Measurements from ENCODE around the gene MYH7B.

MYH7B gene

DNA sequence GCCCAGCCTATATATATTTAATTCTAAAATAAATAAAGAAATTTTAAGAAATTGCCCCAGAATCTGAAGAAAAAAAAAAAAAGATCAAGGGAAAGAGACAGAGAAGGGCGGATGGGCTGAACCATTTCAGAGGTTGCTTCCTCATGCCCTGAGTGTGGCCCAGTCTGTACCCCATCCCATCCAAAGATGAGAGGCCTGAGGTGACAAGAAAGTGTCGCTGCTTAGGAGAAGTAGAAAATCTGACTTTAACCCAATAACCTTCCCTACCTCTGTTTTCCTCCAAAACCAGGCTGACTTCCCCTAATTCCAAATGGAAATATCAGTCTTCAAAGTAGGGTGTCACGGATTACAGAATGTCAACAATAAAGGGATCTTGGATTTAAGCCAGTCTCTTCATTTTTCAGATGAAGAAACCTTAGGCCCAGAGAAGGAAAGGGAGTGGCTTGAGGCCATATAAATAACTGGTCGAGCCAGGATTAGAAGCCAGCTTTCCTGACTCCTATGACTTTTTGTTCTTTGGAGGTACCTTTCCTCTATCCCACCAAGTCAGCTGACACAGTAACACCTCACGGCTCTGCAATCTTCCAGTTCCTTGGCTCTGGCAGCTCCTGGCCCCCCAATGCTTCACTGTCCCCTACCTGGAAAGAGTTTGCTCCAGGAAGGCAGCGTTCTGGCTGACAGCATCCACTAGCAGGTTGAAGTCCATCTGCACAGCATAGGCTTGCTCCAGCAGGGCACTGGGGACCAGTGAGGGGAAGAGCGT, 10.2 kb upstream of the MYH7B start:
- no peak for DNase-seq (ENCODE audit: low read depth)

DNA sequence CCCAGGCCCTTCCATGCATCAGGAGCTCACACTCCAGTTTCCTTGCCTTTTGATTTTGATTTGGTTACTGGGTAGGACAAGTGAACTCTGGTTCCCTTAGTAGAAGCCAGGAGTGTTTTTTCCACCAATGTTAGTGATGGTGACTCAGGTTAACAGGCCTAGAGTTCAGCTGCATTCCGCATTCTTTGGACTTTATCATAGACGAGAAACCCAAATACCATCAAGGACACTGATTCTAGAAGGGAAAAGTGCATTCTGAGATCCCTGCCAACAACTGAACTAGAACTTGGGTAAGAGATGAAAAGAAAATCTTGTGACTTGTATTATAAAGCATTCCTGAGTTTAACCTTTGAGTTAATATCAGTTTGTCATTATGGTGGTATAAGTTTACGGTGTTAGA, 9.0 kb upstream of the MYH7B start:
- DNase-seq (ENCODE audit: low read depth) = no peak

DNA sequence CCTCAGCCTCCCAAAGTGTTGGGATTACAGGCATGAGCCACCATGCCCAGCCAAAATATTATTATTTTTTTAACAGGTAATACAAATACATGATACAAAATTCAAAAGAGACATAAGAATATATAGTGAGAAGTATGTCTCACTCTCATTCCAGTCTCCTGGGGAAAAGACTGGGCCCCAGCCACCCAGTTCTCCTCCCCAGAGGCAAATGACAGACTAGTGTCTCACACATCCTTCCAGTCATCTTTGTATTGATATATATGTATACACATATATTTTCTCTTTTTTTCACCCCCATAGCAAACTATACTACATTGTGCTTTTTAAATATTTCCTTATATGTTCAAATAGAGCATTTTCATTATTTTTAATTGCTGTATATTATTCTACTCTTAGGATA, 8.3 kb upstream of the MYH7B start:
- DNase-seq (ENCODE audit: low read depth) = no peak

DNA sequence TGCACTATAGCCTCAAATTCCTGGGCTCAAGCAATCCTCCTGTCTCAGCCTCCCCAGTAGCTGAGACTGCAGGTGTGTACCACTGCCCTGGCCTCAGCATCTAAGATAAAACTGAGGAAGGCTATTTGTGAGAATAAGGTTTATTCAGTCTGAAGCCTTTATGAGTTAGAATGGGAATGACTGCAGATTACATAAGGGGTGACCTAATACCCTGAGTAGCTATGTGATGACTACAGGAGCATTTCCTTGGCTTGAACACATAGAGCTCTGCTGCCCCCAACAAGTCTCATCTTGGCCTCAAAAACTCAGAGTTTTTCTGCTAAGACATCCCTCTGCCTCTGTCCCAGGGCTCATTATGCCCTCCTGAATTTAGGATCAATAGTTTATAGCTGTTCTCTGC, 7.6 kb upstream of the MYH7B start:
- no peak for DNase-seq (ENCODE audit: low read depth)

DNA sequence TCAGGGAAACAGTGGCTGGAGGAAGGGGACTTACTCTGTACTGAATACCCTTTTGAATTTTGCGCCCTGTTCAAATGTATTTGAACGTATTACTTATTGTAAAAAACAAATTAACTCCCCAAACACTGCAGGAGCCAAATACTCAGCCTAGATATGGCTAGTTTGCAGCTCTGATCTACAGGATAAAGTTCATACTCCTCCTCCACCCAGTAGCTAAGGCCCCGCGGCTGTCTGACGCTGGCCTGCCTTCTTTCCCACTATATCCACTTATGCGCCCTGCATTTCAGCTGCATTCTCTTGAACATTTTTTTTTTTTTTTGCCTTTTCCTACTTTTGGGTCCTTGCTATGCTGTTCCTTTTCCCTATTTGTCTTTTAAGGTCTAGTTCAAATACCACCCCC, 6.5 kb upstream of the MYH7B start:
- DNase-seq (ENCODE audit: low read depth) = no peak

DNA sequence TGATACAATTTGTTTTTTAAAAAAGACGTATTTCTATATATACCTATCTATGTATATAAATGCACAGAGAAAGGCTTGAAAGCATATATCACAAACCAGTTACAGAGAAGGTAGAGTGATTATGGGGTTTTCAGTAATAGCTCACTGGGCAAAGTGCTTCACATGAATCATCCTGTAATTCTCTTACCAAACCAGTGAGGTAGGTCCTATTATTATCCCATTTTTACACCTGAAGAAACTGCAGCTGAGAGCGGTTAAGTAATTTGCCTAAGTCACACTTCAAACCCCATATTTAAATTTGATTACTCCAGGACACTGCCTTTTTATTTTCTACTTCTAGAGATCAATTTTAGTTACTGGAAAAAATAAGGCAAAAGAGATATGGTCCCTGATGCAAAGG, 4.4 kb upstream of the MYH7B start:
- DNase-seq (ENCODE audit: low read depth) = no peak

DNA sequence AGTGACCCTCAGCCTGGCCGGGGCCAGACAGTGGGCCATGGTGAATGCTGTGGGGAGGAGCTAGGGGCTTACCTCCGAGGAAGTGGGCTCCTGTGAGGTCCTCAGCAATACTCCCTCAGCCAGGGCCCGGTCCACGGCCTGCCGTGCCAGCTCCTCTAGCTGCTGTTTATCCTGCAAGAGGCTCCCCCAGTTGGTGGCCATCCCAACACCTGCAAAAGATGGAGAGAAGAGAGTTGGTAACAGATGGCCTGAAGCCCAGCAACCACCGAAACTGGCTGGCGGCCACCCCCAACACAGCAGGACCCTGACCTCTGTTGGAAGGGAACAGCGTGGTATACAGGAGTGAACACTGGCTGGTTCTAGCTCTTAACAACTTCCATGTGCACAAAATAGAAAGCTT, 4.0 kb upstream of the MYH7B start:
- no peak for DNase-seq (ENCODE audit: low read depth)

DNA sequence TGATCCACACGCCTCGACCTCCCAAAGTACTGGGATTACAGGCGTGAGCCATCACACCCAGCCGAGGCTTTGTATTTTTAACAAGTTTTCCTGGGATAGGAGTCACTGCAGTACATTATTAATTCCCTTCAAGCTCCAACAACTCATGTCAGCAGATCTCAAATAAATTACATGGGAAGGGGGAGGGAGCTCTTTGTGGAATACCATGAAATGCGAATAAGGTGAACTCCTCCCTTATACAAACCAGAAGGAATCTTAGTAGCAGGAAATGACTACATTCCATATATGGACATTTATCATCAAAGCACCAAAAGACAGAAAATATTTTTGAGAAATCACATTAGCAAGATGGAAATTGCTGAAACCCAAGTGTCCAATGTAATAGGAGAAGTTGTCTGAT, 3.0 kb upstream of the MYH7B start:
- no peak for DNase-seq (ENCODE audit: low read depth)

DNA sequence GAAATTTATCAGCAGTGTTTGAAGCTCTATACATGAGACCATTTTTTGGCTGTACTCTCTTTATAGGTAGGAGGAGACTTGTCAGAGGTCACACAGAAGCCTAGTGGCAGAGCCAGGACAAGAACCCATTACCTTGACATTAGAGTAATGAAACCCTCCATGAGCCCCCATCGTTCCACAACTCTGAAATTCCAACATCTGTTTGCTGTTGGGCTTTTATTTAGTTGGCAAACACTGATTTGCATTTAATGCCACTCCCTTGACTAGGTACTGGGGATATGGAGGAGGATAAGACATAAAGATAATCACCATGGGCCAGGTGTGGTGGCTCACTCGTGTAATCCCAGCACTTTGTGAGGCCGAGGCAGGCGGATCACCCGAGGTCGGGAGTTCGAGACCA, 1.7 kb upstream of the MYH7B start:
- no peak for DNase-seq (ENCODE audit: low read depth)

DNA sequence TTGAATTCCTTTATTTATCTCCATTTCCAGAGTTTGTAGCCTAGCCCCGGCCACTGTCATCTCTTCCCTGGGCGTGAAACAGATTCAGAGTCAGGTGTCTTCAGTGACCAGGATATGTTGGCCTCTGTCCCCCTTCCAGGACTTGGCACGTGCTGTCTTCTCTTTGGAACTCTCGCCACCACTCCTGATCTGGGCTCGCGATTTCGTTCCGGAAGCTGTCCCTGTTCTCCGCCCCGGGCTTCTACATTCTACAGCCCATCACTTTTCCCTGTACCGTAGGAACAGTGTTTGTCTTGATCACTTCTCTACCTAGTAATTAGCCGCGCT, 801 bp upstream of the MYH7B start:
- no peak for DNase-seq (ENCODE audit: low read depth)

DNA sequence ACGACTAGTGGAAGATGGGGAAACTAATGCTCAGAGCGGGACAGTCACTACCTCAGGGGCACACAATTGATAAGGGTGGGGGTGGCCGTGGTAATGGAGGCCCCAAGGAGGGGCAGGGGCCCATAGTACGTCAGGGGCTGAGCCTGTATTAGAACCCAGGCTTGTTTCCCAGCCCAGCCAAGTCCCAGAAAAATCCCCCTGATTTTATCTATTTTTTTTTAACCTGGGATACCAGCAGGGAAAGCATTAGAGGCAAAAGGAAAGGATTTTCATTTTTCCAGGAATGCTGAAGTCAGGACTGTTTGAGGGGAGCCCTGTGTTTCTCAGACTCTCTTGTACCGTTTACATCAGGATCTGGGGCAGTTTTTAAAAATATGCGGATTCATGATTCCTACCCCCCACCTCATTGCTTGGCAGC, 382 bp downstream of the MYH7B start:
- no peak for DNase-seq (ENCODE audit: low read depth)

DNA sequence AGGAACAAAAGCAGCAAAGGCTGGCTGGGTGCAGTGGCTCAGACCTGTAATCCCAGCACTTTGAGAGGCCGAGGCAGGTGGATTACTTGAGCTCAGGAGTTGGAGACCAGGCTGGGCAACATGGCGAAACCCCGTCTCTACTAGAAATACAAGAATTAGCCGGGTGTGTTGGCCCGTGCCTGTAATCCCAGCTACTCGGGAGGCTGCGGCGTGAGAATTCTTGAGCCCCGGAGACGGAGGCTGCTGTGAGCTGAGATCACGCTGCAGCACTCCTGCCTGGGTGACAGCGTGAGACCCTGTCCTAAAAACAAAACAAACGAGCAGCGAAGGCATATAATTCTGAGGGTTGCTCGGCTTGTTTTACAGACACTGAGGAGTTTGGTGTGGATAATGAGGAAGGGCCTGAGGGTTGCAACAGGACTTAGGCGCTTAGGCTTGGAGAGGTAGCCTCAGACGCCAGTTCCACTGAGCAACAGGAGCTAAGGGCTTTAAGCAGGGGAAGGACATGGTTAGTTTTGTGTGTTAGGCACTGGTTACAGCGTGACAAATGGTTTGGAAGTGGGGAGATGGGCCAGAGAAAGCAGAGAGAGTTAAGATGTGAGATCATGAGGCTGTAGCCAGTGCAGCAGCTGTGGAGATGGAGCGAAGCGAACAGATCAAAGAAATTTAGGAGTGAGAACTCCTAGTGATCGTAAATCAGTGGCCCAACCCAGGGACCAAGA, 1.2 kb downstream of the MYH7B start:
- DNase-seq (ENCODE audit: low read depth) = no peak

DNA sequence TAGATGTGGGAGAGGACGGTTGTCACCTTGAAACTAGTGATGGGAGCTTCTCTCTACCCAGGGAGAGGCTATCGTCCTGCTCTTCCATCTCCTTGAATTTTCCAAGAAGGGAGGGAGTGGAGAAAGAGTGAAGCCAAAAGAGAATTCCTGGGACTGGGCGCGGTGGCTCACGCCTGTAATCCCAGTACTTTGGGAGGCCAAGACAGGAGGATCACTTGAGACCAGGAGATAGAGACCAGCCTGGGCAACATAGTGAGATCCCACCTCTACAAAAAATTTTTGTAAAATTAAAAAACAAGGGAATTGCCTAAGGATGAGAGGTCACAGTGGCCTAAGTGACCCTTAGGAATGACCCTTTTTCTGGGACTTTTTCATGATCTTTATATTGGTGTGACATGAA, 8.8 kb downstream of the MYH7B start:
- DNase-seq (ENCODE audit: low read depth) = no peak

DNA sequence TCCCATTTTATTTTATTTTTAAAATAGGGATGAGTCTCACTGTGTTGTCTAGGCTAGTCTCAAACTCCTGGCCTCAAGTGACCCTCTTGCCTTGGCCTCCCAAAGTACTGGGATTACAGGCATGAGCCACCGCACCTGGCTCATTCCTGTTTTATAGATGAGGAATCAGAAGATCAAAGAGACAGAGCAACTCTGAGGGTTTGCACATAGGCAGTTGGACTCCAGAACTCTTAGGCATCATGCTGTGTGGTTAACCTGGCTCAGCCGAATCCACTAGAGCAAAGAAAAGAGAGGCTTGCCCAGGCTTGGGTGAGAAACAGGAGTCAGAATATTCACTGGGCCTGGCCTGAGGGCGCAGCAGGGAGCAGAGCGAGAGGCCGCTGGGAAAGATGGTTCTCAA, 9.4 kb downstream of the MYH7B start:
- no peak for DNase-seq (ENCODE audit: low read depth)

DNA sequence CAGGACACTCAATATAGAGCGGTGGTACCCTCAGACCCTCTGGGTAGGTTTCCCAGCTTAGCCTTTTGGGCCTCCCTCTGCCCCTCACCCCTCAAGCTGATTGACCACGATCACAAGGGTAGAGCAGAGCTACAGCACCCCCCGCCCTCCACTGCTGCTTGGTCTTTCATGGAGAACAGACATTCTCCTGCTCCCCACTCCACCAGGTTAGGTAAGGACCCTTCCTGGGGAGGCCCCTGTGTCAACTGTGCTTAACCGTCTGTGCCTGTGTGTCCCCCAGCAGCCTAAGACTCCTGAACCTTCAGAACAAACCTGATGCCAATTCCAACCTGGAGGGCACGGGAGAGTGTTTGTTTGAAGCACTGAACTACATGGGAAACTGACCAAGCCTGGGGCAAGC, 11.8 kb downstream of the MYH7B start:
- DNase-seq (ENCODE audit: low read depth) = no peak

DNA sequence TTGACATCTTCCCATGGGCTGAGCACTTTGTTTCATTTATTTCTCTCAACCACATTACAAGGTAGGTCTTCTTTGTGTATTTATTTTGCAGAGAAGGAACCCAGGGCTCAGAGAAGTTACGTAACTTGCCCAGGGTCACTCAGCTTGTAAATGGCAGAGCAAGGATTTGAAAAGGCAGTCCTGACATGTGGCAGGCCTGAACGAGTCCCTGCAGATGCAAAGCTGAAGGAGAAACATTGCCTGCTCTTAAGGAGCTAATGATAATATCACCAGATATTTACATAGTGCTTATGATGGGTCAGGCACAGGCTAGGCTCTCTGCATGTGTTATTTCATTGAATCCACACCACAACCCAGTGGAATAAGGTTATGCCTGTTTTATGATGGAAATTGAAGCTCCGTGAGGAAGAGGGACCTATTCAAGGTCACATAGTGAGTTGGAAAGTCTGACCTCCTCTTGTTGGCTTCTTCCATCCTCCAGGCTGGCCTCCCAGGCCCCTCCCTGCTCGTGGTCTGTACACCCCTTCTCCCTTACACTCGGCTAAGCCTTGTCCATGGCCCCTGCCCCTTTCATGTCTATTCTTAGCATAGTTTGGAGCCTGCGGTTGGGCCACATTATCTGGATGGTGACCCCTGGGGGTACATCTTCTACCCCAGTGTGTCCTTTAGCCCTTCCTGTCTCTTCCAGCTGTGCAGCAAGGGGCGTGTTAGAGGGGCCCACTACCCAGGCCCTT, 12.5 kb downstream of the MYH7B start:
- no peak for DNase-seq (ENCODE audit: low read depth)

DNA sequence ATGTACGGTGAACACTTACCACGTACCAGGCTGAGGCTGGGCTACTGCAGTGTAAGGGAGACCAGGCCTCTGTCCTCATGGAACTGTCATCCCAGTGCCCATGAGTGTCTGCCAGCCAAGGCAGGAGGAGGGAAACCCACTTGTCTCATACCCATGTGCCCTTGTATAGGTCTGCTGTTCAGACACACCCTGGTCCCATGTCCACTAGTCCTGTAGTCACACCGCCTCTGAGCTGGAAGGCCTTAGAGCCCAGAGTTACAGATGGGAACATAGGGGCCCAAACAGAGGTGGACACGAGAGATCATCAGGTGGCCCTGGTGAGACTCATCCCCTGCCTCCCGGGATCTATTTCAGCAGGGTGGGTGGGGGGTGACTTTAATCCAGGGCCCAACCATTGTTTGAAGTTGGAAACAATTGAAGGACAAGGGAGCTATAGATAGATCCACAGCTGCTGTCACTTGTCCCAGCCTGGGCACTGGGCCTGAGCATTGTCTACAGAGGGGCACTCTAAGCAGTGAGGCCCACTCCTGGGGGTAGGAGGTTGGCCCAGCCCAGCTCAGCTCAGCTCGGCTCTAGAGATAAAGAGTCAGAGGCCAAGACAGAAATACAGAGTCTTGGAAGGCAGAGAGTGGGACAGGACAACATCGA, 14.6 kb downstream of the MYH7B start:
- DNase-seq (ENCODE audit: low read depth) = no peak

DNA sequence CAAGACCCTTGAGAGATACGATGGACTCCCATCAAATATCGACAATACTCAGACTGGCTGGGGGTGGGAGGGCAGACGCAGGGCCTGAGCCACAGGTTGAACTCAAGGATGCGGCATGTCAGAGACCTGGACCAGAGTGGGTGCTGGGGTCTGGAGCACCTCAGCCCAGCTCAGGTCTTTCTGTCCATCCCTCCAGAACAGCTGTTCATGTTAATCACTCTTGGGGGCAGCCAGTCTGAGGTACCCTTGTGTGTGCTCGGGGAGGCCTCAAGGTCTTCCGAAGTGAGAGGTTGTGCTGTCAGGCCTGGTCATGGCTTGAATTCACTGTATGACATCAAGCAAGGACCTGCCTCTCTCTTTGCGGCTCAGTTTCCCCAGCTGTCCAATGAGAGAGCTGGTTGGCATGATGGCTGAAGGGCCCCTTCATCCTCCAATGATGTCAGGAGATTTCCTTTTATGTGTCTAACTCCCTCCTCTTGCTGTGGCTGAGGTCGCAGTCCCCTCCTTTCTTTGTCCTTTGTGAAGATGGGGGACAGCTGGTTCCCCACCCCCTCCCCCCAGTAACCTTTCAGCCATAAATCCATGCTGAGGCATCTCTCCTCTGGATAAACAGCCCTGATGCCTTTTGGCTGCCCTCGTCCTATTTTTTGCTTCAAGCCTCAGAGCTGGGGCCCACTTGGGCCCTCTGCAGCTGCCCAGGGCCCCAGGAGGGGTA, 15.3 kb downstream of the MYH7B start:
- DNase-seq (ENCODE audit: low read depth) = no peak

DNA sequence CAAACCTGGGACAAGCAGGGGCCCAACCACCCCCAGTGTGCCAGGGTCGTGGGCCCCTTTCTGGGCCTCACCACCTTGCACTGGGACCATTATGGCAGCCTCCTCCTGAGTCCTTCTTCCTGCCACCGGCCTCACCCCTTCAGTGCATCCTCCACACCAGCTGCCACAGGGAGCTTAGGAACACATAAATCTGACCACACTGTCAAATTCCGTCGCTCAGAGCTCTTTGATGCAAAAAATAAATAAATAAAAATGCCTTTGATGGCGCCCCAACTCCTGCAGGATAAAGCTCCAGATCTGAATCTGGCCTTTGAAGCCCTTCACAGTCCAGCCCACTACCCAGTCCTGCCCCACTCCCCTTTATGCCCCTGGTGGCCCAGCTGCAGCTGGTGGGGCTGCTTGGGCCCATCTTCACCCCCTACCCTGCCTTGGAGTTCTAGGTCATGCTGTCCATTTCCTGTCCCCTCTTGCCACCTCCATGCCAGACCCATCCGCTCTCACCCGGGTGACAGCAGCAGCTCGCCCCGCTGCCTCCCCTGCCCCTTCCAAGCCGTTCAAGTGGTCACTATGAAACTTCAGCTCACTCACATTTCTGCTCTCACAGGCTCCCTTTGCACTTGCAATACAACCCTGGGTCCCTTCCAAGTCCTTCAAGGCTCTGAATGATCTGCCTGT, 16.0 kb downstream of the MYH7B start:
- DNase-seq (ENCODE audit: low read depth) = no peak

DNA sequence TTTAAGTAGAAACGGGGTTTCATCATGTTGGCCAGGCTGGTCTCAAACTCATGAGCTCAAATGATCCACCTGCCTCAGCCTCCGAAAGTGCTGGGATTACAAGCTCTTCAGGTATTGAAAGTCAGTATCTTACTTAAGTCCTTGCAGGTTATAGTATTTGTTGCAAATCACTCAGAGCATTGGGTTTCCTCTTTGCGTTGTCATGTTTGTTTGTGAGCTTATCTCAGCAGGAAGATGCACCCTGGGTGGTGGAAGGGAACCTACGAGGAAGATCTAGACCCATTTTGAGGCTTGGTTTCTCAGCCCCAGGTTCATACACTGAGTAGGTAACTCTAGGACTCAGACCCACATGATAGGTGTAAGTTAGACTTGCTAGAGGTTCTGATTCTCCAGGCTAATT, 18.6 kb downstream of the MYH7B start:
- no peak for DNase-seq (ENCODE audit: low read depth)

DNA sequence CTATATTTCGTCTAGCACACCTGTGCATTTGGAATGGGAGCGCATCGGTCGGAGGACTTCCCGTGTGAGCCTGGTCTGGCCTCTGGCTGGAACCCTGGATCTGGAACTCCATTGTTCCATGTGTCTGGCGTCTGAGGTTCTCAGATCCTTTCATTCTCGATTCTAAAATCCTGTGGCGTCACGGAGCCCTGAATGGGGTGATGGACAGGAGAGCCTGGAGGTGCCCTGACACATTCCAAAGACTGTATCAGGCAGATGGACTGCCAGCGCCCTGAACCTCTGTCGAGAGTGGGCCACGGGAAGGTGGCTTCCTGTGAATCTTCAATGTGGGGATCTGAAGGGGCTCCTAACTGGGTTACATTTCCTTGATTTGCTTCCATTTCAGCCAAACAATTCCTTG, 20.6 kb downstream of the MYH7B start:
- no peak for DNase-seq (ENCODE audit: low read depth)

Measured in activated T-helper 9 cell treated with anti-CD3 and anti-CD28 coated beads, Interleukin-2, amount 50 U/mL, for 16 hours (primary cell).